Measurements from ENCODE around the gene DCBLD1. TPM values are rescaled to one million over a fixed set of nuclear protein-coding genes. Genes with fewer than 3 reads are reported as not detected.
A peak's percentile ranks its signal among the peaks of the same experiment; 100 is the strongest.

Gene DCBLD1
- total and polyA plus RNA-seq, 2 of the 13 experiments (the other 11 are each of a cell fraction or from before 2014, with no cell fraction given) = 23.2 to 41.5 TPM

GRCh38 chr6:117555882-117556498 is 73.5 kb downstream of the DCBLD1 start:
- in situ Hi-C loops (cut with HindIII; ENCODE audit: extremely low pct_ligation_motif_present, low pct_unique_long_range_greater_than_20kb) (loop anchor here (5.0 kb wide), 1 partner anchor 104 kb away; no protein-coding TSS in a partner anchor), intact Hi-C loops (cut with micrococcal nuclease; ENCODE audit: unreplicated experiment) (loop anchor here (1.0 to 2.0 kb wide), 4 partner anchors 47 to 156 kb away; partner anchors contain the start of gene GOPC)
- Histone ChIP-seq H3K36me3 (replicated peaks in 1 of 2; ENCODE audit: control insufficient read depth in 1 of 2, insufficient read depth in 2 of 2, low read length in 2 of 2) (peaks cover 0 to 1% of the 10 kb centered on the region in 2 experiments; a peak in 1 of 5 replicates), H3K4me3 (replicated peaks in 1 of 3; ENCODE audit: insufficient read depth in 1 of 3, low read depth in 2 of 3, low read length in 3 of 3) (no peak overlapping the region), H4K20me1 (ENCODE audit: insufficient read depth, low read length) (no peaks in the 10 kb centered on the region), H3K9ac (ENCODE audit: insufficient read depth, low read depth, low read length) (no peak overlapping the region), H3K4me2 (ENCODE audit: low read depth, low read length) (no peak overlapping the region), H3K79me2 (ENCODE audit: insufficient read depth, low read length) (no peaks in the 10 kb centered on the region), H3K27ac (ENCODE audit: extremely low read length, insufficient read depth, low read length) (no peak overlapping the region), H3K27me3 (ENCODE audit: control insufficient read depth in 1 of 2, insufficient read depth in 2 of 2, low read length in 2 of 2) (no peaks in the 10 kb centered on the region), H2AFZ (ENCODE audit: low read length) (no peak overlapping the region), H3K4me1 (ENCODE audit: insufficient read depth, low read length) (peaks cover 6% of the 10 kb centered on the region; the same call in 1 of the 2 replicates), H3K9me3 (ENCODE audit: low read length) (no peaks in the 10 kb centered on the region)
- FAIRE-seq (no peak), DNase-seq (ENCODE audit: low spot score) (peak; percentile 27), ATAC-seq (peak; percentile 21; the same call in 1 of the 3 replicates)
- BruUV-seq (replicated peaks) = no TSS peak
- WGBS (ENCODE audit: low lambda C conversion rate) = 32% methylated on average over 5 of the region's 5 CpGs
- CTCF ChIA-PET (ENCODE audit: low intra/inter-chr PET ratio, low total read pairs) = interaction anchor here (1.0 to 4.6 kb wide), 7 partner anchors 48 to 210 kb away, joined by 3 to 59 read pairs (median 6); partner anchors contain the start of gene DCBLD1
- POLR2A ChIA-PET = no interaction called here
- TF ChIP-seq ZBTB44 (CRISPR knock-in tag; IDR thresholded peaks at IDR 0.05) = no peak
- no peak for TF ChIP-seq PHB2 (IDR thresholded peaks at IDR 0.05; ENCODE audit: partially characterized antibody)
- TF ChIP-seq U2AF2 (IDR thresholded peaks at IDR 0.05; ENCODE audit: low read depth, low read length) = no peak
- peak; percentile 82 for TF ChIP-seq STAG1 (CRISPR knock-in tag; IDR thresholded peaks at IDR 0.05)
- 0 out of 2 replicates have a peak, but pooled peaks have one; percentile 30 for TF ChIP-seq GATAD2A (CRISPR knock-in tag; IDR thresholded peaks at IDR 0.05)
- TF ChIP-seq GLMP (CRISPR knock-in tag; IDR thresholded peaks at IDR 0.05; ENCODE audit: borderline replicate concordance) = no peak
- TF ChIP-seq HNRNPK (IDR thresholded peaks at IDR 0.05; ENCODE audit: low read depth, low read length, poor library complexity, severe bottlenecking) = no peak
- no peak for TF ChIP-seq RFX3 (CRISPR knock-in tag; IDR thresholded peaks at IDR 0.05)
- peak; percentile 91 for TF ChIP-seq SMC3 (IDR thresholded peaks at IDR 0.05; ENCODE audit: low read length)
- 0 out of 4 replicates have a peak, but pooled peaks of 1 of the 2 experiments have one; percentile 23 for TF ChIP-seq KLF16 (CRISPR knock-in tag; IDR thresholded peaks at IDR 0.05)
- no peak for TF ChIP-seq ZFP90 (CRISPR knock-in tag; IDR thresholded peaks at IDR 0.05; ENCODE audit: borderline replicate concordance)
- TF ChIP-seq ZNF678 (CRISPR knock-in tag; IDR thresholded peaks at IDR 0.05) = no peak
- TF ChIP-seq CTCF (CRISPR knock-in tag; IDR thresholded peaks at IDR 0.05) = peak; percentile 72
- no peak for TF ChIP-seq ZNF792 (CRISPR knock-in tag; IDR thresholded peaks at IDR 0.05)
- no peak for TF ChIP-seq ZNF512 (CRISPR knock-in tag; IDR thresholded peaks at IDR 0.05)
- no peak for TF ChIP-seq MTERF4 (CRISPR knock-in tag; IDR thresholded peaks at IDR 0.05)
- TF ChIP-seq RFXAP (CRISPR knock-in tag; IDR thresholded peaks at IDR 0.05; ENCODE audit: borderline replicate concordance) = no peak
- no peak for TF ChIP-seq EZH2 (conservative IDR thresholded peaks at IDR 0.05; ENCODE audit: low read depth, low read length)
